ENCODE results near the gene DDX6. TPM values are rescaled to one million over a fixed set of nuclear protein-coding genes. Genes with fewer than 3 reads are reported as not detected.

DDX6 gene
- total RNA-seq, 4 donors from 2014 or later = 56.1 to 117 (median 86.8) TPM

GRCh38 chr11:118797510-118797909 lies 6.5 kb upstream of the DDX6 start:
- Histone ChIP-seq H3K4me3 (no peak overlapping the region), H3K27ac (no peak overlapping the region), H3K27me3 (no peaks in the 10 kb centered on the region), H3K9me3 (no peaks in the 10 kb centered on the region), H3K36me3 (no peaks in the 10 kb centered on the region), H3K4me1 (peaks cover 0 to 12% (median 6%) of the 10 kb centered on the region in 4 donors)
- 79 to 91% methylated on average over 3 to 11 of the region's 11 CpGs for WGBS, 2 donors (ENCODE audit: low coverage in 1 of 2)
- intact Hi-C loops (cut with DNase I; ENCODE audit: low total_unique reads) (no loop called here), in situ Hi-C loops (cut with MboI; ENCODE audit: low pct_ligation_motif_present in 1 of 4, low pct_unique_long_range_greater_than_20kb in 1 of 4, low sequenced_read_pairs in 3 of 4) (loop anchor here in 1 of 4 donors (25.0 kb wide), 1 partner anchor 110 kb away; the partner anchor contains the start of gene TREH)
- TF ChIP-seq POLR2AphosphoS5 (IDR thresholded peaks at IDR 0.05) (no peak), EP300 (IDR thresholded peaks at IDR 0.05; ENCODE audit: low read depth) (no peak), POLR2A (IDR thresholded peaks at IDR 0.05) (no peak), CTCF (IDR thresholded peaks at IDR 0.05) (no peak)
- DNase-seq = no peak

- WGBS, 2 donors (ENCODE audit: low coverage in 1 of 2) = 0% methylated on average over 2 to 8 of the region's 8 CpGs
- Histone ChIP-seq H3K4me1 (peaks cover 0 to 32% (median 21%) of the 10 kb centered on the region in 4 donors), H3K36me3 (no peaks in the 10 kb centered on the region), H3K27ac (peak overlapping the region; percentile 96 to 100 (median 98)), H3K27me3 (no peaks in the 10 kb centered on the region), H3K9me3 (no peaks in the 10 kb centered on the region), H3K4me3 (peak overlapping the region; percentile 63 to 92 (median 80))
- in situ Hi-C loops (cut with MboI; ENCODE audit: low pct_ligation_motif_present in 1 of 4, low pct_unique_long_range_greater_than_20kb in 1 of 4, low sequenced_read_pairs in 3 of 4) (loop anchor here in 1 of 4 donors (25.0 kb wide), 1 partner anchor 105 kb away; the partner anchor contains the start of gene TREH), intact Hi-C loops (cut with DNase I; ENCODE audit: low total_unique reads) (no loop called here)
- peak; percentile 85 for DNase-seq
- no peak for TF ChIP-seq EP300 (IDR thresholded peaks at IDR 0.05; ENCODE audit: low read depth)
- peak; percentile 89 to 96 (median 94) for TF ChIP-seq POLR2AphosphoS5 (IDR thresholded peaks at IDR 0.05)
- TF ChIP-seq POLR2A (IDR thresholded peaks at IDR 0.05) = peak; percentile 88
Observed at GRCh38 chr11:118792570-118793124, 1.7 kb upstream of the DDX6 start.

- intact Hi-C loops (cut with DNase I; ENCODE audit: low total_unique reads) = loop anchor here (1.0 kb wide), 1 partner anchor 137 kb away; no protein-coding TSS in a partner anchor
- TF ChIP-seq CTCF (IDR thresholded peaks at IDR 0.05) (no peak), POLR2AphosphoS5 (IDR thresholded peaks at IDR 0.05) (no peak), POLR2A (IDR thresholded peaks at IDR 0.05) (no peak)
- Histone ChIP-seq H3K27ac (peak overlapping the region; percentile 96 to 100 (median 98)), H3K27me3 (no peaks in the 10 kb centered on the region), H3K36me3 (no peaks in the 10 kb centered on the region), H3K4me1 (peaks cover 4 to 37% (median 27%) of the 10 kb centered on the region in 4 donors), H3K4me3 (peak overlapping the region; percentile 63 to 92 (median 80)), H3K9me3 (no peaks in the 10 kb centered on the region)
- peak; percentile 45 for DNase-seq
- in situ Hi-C loops (cut with MboI; ENCODE audit: low pct_ligation_motif_present in 1 of 4, low pct_unique_long_range_greater_than_20kb in 1 of 4, low sequenced_read_pairs in 3 of 4) = loop anchor here in 1 of 4 donors (25.0 kb wide), 1 partner anchor 105 kb away; the partner anchor contains the start of gene TREH
- 0 to 2% methylated on average over 10 to 35 of the region's 39 CpGs for WGBS, 2 donors (ENCODE audit: low coverage in 1 of 2)
Observed at GRCh38 chr11:118791961-118792569, 1.1 kb upstream of the DDX6 start.

GRCh38 chr11:118790357-118791110 lies 430 bp downstream of the DDX6 start:
- in situ Hi-C loops (cut with MboI; ENCODE audit: low pct_ligation_motif_present in 1 of 4, low pct_unique_long_range_greater_than_20kb in 1 of 4, low sequenced_read_pairs in 3 of 4) = loop anchor here in 1 of 4 donors (25.0 kb wide), 1 partner anchor 103 kb away; the partner anchor contains the start of gene TREH
- Histone ChIP-seq H3K36me3 (no peaks in the 10 kb centered on the region), H3K9me3 (no peaks in the 10 kb centered on the region), H3K27me3 (no peaks in the 10 kb centered on the region), H3K27ac (peak overlapping the region; percentile 96 to 100 (median 98)), H3K4me3 (peak overlapping the region; percentile 63 to 92 (median 80)), H3K4me1 (peaks cover 12 to 53% (median 42%) of the 10 kb centered on the region in 4 donors)
- intact Hi-C loops (cut with DNase I; ENCODE audit: low total_unique reads) = loop anchor here (1.0 kb wide), 1 partner anchor 139 kb away; no protein-coding TSS in a partner anchor
- WGBS, 2 donors (ENCODE audit: low coverage in 1 of 2) = 1% methylated on average over 34 of the region's 54 CpGs; no CpG with 5 or more reads in 1 of the 2 donors
- peak; percentile 71 for DNase-seq
- TF ChIP-seq CTCF (IDR thresholded peaks at IDR 0.05) (peak; percentile 27 to 51 (median 40)), POLR2AphosphoS5 (IDR thresholded peaks at IDR 0.05) (no peak), POLR2A (IDR thresholded peaks at IDR 0.05) (no peak)
